NCI-H2107 (cell line): ENCODE results near the gene SKIDA1.

Experiments
- DNase-seq: peaks from one replicate; lab custom pipeline; 2025; lab: John Stamatoyannopoulos, UW

SKIDA1 gene

DNA sequence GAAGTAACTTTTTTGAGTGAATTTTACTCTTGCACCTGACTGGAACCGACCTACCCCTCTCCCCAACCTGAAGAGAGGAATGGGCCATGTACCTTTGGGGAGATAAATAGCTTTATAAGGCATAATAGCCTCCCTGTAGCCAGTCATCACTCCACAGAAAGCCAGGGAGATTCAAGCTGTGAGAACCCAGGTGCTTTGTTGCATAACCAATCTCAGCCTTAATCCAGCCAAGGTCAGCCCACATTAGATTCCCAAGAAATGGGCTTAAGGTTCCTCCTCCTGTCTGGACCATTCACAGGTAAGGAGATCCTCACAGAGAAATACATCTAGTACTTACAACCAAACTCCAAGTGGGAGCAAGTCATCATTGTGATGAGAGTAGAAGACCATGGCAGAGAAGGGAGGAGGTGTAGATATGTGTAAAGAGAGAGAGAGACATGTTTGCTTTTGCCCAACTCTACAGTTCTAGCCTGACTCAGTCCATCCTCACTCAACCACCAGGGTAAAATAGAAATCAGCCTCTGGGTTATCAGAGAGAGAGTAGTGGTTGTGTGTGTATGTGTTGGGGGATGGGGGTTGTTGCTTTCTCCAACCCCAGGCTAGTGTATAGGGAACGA is 23.6 kb downstream of the SKIDA1 start:
- no peak for DNase-seq

DNA sequence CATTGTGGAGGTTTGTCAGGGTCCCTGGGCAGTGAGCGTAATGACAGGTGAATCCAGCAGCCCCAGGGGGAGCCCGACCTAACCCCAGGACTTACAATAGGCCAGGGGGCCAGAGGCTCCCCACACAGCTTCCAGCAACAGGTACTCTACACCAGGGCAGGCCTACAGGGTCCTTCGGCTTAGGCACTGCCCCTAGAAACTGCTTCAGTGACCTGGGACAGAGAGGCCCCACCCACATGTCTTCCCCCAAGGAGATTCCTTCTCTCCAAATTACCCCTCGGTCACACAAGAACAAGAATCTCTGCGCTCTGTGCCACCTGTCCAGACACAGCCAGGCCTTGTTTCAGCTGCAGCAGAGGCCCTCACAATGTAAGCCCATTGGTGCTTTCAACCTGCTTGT is 24.4 kb downstream of the SKIDA1 start:
- DNase-seq: no peak

DNA sequence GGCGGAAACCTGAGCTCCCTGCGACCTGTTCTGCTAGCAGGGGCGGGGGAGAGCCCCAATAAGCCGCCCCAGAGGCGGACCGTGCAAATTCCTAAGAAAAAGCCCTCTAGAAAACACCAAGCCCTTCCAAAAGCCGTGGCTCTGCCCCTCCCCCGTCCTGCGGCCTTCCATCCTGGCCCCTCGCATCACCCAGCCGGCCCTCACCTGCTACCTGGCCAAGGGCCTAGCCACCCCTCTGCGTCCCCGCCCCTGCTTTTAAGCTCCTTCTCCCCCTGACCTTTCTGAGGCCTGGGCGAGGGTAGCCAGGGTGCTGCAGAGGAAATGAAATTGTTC is 24.9 kb downstream of the SKIDA1 start:
- no peak for DNase-seq

DNA sequence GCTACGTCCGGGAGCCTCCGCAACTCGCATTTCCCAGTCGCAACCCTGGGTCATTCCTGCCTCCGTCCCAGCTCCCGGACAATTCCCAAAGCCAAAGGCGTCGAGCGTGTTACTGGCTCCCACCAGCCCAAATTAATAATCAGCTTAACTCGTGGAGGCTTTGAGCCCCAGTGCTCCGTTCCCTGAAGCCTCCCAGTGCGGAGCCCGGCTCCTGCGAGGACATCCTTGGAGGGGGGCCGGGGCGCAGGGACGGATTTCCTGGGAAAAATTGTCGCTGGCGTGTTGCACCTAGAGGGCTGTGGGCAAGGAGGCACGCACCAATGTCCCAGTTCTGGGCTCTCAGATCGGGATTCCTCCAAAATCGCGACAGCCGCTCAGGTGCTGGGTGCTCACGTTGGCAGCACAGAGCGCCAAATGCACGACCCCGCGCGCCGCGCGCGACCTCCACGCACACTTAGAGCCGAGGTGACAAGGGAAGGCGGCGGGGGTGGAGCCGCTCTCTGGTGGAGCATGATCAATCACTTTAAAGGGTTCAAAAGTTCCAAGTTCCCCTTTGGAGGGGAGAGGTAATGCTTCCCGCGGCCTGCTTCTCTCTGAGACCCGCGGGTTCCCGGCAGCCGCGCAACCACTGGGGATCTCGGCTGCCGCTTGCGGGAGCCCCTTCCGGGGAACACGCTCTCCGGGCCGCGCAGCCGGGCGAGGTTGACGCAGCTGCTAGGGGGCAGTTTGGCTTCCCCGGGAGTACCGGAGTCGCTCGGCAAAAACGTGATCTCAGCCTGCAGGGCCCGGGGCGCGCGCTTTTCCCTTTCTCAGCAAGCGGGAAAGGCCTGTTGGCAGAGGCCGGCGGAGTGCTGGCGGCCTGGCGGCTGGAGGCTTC is 25.5 kb downstream of the SKIDA1 start:
- no peak for DNase-seq

DNA sequence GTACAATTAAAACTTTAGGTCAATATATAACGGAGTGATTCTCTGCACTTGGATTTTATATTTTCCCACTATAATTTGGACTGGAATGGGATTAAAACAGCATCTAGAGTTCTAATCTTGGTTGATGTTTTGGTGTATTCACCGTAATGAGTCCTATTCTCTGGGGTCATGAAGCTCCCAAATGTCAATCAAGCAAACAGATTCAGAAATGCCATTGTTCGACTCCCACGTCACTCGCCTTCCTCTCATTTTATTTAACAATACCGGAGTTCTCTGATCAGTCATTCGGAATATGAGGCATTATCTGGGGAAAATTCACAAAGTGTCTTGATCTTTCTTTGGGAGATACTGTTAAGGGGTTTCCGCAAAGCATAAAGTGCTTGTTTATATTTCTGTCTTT is 26.5 kb downstream of the SKIDA1 start:
- no peak for DNase-seq

DNA sequence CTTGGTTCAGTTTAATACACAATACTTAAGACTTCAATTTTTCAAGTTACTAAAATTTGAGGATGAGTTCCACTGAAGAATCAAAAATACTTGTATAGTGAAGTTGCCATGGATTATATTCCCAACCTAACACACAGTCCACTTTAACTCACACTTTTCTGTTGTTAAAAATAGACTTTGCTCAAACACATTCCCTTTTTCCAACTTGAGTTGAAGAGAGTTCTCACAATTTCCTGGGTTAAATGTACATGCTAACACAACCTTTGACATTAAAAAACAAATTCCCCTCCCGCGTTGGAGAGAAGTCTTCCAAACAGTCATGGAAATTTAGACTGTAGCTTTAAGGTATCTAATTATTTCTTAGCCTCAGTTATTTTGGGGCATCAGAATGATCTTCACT is 27.1 kb downstream of the SKIDA1 start:
- DNase-seq: no peak

DNA sequence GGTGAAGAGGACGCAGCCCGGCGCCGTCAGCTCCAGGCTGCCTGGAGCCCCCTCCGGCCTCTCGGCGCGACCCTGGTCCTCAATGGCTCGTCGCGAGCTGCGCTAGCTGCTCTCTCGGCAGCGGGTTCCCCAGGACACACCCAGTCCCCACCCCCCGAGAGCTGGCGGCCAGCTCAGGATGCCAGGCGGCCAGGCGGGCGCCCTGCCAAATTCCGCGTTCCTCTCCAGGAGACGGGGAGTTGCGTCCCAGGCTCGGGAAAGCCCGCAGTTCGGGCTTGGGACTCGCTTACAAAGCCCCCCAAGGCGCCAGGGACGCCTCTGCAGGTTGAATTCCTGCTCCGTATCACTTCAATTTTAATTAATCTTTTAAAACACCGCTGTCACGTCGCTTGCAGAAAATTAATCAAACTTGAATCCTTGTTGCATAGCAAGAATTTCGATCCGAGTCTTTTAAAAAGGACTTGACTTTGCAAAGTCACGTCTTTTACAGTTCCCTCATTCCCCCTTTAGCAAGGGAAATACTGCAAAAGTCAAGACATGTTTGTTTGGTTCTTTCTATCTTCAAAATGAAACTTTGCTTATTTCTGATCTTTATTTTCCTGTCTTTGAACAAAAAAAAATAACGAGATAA is 28.2 kb downstream of the SKIDA1 start:
- DNase-seq: peak; percentile 8

DNA sequence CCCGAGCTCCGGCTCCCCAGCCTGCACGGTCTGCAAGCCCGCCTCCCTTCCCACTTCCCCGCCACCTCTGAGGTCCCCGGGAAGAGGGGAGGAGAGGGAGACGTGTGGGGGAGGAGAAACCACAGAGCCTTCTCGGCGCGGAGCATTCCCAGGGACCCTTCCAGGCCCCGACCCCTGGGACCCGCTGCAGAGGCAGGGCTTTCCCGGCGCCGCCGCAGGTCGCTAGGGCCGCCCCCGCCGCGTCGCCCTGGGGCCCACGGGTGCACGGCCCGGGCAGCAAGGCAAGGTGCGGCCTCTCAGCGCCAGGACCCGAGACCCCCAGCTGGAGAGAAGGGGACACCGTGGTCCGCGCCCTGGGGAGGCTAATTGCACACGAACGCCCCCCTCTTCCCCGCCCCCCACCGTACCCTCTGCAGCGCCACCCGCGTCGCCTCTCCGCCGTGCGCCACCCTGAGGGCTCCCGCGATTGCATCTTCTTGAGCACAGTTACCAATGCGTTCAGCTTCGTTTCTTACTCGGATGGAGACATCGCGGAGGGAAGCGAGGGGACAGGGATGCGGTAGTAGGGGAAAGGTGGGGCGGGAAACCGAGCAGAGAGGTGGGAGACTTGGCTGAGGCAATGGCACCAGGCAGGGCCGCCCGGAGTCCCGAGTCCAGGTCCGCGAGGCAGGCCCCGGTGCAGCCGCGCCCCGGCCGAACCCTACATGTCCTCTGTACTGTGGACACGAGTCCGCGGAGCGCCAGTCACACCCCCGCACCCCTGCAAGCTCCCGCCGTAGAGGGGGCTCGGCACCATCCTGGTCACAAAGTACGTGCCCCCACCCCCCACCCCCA is 28.9 kb downstream of the SKIDA1 start:
- DNase-seq: peak; percentile 30

DNA sequence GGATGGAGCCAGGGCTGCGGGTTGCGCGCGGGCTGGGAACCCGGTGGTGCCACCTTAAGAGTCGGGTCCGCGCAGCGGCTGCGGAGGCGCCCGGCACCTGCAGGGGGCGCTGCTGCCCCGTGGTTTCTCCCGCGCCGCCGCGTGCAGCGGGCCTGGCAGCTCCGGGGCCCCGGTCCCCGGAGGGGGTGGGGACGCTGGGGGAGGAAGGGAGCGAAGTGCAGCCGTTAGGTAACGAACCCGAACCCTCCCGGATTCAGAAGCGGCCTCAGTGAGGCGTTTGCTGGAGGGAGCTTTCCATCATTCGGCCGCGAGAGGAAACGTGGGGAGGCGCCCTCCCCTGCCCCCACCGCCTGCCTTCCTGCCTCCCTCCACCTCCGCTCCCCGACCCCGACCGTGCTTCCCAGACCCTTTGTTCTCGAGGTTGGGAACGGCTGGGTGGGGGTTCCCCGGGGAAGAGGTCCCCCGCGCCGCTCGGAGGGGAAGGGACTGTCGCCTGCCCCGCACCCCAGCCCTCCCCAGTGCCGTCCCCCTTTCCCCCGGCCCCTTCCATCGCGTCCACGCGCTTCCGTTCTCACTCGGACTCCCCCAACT is 29.6 kb downstream of the SKIDA1 start:
- peak; percentile 60 for DNase-seq

DNA sequence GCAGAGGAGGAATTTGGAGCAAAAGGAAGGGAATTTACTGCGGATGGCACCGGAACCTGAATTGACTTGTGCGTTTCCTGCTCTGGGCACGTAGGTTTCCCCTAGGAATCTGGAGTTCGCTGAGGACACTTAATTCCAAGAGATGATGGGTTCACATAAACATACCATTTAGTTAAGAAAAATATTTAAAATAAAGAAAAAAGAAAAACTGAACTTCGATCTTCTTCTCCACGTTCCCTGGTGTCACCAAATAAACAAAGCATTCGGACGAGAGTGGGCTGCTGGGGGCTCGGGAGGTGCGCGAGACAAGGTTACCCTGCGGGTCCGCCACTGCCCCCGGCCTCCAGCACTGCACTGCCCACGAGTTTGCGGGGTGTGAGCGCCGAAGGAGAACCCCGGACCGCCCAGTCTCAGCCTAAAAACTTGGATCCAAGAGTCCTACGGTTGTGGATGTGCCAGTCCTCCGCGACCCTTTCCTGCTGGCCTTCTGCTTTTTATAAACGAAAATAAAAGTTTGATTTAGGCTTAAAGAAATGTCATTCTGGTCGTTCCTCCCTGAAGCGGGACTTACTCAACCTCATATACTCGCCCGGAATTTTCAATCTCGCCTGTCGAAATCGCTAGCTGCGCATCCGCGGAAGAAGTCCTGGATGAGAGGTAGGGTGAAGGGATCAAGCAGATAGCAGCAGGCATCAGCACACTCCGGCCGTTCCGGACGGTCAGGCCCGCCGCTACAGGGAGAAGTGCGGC is 30.3 kb downstream of the SKIDA1 start:
- DNase-seq: no peak

DNA sequence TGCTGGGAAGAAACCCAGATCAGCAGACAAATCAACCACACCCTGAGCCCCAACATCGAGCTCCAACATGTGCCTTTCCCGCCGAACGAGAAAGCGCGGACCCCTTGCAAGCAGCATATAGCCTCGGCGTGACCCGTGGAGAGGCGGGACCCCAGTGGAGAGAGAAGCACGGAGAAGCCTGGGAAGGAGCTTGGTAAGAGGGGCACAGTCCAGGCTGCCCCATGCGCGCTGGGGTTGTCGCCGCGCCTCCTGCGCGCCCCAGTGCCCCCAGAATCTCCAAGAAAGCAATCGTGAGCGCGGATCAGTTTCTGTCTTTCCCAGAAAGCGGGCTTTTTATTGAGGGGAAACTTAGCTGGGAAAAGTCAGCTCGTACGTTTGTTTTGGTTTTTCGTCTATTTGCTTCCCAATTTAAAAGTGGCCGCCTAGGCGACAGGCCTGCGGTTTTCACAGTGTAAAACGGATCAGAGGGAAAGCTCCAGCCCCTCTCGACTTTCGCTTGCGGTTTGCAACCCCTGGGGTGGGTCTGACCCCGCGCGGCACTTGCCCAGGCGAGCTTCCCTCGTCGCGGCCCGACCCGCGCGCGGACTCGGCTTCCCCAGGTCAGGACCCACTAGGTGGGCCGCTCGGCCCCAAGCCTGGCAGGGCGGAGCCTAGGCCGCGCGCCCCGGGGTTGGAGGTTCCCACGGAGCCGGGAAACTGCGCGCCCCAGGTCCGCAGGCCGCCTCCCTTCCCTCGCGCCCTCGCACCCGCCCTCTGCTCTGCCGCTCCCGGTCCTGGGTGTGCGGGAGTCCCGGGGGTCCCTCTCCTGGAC is 31.1 kb downstream of the SKIDA1 start:
- DNase-seq: no peak

DNA sequence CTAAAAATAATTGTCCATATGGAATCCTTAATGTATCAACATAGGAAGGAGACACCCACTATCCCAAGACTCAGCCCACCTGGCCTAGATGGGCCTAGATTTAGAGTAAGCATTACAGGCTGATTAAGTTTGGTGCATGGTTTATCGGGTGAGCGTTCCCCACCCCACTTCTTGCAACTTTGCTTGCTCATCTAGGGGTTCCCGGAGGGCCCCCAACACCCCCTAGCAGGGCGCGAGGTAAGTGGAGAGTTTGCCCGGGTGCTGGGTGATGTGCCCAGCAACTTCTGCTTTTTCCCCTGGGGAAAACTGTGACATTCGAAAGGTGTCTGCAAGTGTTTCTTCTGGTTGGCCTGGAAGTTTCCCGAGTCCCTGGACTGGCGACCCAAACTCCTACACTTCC is 31.7 kb downstream of the SKIDA1 start:
- no peak for DNase-seq

DNA sequence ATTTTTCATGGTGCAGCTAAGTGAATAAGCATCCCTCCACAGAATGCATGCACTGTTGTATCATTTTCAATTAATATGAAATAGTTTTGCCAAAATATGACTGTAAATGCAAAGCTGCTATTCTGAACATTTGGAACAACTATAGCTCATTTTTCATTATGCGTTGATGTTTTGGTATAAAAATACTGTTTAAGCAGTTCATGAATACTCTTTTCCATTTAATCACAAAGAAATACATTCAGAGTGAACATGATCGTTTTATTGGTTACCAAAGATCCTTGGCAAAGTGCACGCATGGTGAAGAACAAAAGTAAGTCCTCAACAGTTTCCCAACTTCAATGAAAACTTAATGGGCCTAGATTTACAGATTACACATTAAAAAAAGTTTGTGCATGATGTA is 33.1 kb downstream of the SKIDA1 start:
- no peak for DNase-seq

DNA sequence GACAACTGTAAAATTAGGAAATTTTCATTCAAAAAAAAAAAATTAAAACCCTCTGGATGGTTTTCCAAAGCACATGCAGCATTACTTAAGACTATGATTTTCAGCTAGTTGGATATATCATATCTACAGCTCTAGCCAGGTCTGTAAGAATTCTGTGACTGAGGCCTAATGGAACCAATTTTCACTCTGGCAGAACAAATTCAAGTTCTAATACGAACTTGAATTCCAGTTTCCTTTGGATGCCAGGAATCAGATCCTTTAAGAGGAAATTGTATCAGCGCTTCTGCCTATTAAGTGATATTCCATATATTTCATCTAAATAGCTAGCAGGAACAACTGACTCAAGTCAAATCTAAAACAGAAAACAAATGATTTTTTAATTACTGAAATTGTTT is 34.8 kb downstream of the SKIDA1 start:
- DNase-seq: no peak

DNA sequence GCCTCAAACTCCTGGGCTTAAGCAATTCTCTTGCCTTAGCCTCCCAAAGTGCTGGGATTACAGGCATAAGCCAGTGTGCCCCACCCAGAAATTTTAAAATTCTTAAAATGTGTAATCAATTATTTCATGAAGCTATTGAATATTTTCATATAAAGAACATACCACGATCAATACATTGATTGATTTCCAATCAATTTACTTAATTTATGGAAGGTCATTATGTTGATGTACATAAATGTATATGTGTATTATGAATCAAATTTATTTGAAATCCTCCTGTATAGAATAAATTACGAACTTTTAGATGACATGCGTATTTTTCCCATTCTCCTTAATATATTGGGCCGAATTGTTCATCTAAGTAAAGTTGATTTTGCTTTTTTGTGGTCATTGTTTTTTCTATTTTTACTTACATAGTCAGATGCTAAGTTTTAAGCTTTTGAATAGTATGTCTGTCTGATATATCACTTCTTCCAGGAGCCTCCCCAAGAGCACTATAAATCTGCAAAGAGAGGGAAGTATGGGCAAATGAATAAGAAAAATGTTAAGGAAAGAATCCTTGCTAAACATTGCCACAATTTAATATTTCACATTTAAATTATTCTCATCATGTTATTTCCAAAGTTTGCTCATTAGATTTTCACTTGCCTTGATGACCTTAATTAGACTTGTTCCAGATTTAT is 35.3 kb downstream of the SKIDA1 start:
- DNase-seq: no peak

DNA sequence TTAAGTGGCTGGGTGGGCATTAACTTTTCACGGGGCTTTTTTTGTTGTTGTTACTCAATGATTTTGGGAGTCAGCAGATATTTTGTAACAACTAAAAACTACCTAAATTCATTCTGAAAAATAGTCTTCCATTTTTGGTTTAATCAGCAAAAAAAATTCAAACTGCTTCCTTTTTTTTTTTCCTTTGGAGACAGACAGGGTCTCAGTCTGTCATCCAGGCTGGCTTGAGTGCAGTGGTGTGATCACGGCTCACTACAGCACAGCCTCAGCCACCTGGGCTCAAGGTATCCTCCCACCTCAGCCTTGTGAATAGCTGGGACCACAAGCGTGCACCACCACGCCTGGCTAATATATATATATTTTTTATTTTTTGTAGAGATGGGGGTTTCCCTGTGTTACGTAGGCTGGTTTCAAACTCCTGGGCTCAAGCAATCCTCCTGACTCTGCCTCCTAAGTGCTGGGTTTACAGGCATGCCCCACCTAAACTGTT is 36.5 kb downstream of the SKIDA1 start:
- no peak for DNase-seq

DNA sequence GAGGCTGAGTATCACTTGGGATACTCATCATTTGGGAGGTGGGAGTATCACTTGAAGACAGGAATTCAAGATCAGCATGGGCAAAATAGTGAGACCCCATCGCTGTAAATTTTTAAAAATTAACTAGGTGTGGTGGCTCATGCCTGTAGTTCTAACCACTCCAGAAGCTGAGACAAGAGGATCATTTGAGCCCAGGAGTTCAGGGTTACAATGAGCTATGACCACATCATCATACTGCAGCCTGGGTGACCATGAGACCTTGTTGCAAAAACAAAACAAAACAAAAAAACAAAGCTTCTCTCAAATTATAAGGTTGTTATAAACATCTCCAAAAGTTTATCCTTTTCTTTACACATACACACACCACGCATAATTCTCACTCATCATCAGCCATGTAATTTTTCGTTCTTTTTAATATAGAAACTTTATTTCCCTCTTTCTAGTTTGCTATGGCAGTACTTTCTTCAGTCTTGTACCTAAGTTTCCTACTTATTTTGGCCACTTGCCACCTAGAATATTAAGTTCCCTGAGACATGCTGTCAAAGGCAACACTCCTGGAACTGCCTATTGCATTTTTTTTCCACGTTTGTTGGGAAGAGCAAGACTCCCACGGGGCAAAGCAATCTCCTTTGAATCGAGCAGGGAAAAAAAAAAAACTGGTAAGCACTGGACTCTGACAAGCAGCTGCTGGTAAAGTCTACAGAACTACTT is 37.1 kb downstream of the SKIDA1 start:
- DNase-seq: no peak

DNA sequence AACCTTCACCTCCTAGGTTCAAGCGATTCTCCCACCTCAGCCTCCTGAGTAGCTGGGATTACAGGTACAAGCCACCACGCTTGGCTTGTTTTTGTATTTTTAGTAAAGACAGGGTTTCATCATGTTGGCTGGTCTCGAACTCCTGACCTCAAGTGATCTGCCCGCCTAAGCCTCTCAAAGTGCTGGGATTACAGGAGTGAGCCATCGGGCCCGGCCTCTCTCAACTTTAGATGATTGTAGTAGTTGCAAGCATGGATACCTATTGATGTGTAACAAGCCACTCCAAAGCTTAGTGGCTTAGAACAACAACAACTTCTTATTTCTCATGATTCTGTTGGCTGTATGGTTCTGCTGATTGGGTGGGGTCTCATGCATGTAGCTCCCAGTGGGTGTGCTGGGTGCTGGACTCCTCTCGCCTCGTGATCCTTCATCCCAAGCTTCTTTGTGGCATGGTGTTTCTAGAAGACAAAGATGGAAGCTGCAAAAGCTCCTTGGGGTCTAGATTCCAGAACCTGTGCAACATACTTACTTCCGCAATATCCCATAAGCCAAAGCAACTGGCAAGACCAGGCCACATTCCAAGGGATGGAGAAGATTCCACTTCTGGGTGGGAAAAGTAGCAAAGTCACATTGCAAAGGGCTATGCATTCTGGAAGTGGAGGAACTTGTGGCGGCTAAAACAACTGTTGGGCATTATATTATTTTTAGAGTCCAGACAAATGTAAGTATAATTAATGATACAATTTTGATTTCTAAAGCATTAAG is 37.9 kb downstream of the SKIDA1 start:
- DNase-seq: no peak
